Measurements from ENCODE around the gene SPTBN4.
A peak's percentile ranks its signal among the peaks of the same experiment; 100 is the strongest.
"Not testable (repeated sequence)": the region's sequence is repeated elsewhere in the genome, so short reads cannot be mapped to it uniquely, and the experiment has no call there.

SPTBN4 gene

GRCh38 chr19:40588926-40589569 lies 122.2 kb downstream of the SPTBN4 start:
- DNase-seq (ENCODE audit: low read depth) = no peak

- no peak for DNase-seq (ENCODE audit: low read depth)
These were observed 123.0 kb downstream of the SPTBN4 start for GRCh38 chr19:40589591-40590429.

DNA sequence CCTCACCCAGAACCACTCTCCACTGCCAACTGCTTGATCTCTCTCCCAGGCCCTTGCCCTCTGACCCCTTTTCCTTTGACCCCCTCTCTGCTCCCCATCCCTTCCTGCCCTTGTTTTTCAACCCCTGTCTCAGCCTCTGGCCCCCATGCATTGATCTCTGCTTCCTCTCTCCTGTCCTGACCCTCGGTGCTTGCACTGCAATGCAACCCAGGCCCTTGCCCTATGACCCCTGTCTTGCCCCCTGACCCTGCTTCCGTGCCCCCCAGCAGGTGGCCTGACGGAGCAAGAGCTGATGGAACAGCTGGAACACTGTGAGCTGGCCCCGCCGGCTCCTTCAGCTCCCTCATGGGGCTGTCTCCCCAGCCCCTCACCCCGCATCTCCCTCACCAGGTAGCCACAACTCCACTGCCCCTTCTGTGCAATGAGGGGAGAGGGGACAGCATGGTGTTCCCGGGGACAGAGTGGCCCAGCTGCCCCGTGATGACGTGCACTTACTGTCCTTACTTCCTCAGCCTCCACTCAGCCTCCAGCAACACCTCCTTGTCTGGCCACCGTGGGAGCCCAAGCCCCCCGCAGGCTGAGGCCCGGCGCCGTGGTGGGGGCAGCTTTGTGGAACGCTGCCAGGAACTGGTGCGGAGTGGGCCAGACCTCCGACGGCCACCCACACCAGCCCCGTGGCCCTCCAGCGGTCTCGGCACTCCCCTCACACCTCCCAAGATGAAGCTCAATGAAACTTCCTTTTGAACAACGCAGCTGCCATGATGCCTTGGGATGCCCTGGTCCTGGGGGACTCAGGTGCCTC lies 123.9 kb downstream of the SPTBN4 start:
- DNase-seq (ENCODE audit: low read depth) = no peak

DNA sequence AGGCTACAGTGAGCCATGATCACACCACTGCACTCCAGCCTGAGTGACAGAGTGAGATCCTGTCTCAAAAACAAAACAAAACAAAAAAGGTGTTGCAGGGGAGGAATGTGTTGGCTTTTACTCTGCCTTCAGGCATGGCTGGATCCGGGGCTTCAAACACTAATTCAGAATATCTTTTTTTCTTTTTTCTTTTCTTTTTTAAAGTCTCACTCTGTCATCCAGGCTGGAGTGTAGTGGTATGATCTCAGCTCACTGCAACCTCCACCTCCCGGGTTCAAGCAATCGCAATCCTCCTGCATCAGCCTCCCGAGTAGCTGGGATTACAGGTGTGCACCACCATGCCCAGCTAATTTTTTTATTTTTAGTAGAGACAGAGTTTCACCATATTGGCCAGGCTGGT lies 124.9 kb downstream of the SPTBN4 start:
- not testable (repeated sequence) for DNase-seq (ENCODE audit: low read depth)

DNA sequence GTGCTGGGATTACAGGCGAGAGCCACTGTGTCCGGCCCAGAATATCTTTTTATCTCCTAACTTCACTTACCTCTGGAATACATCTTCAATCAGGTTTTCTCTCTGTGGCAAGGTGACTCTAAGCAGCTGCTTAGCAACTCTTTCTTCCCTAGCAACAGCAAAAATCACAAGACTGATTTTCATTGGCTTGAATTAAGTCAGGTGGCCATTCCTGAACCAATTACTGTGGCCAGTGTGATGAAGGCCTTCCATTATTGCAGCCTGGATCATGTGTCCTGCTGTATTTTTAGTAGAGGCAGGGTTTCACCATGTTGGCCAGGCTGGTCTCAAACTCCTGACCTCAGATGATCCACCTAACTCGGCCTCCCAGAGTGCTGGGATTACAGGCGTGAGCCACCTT lies 125.4 kb downstream of the SPTBN4 start:
- no peak for DNase-seq (ENCODE audit: low read depth)

GRCh38 chr19:40594255-40594654 lies 127.5 kb downstream of the SPTBN4 start:
- DNase-seq (ENCODE audit: low read depth) = no peak

DNA sequence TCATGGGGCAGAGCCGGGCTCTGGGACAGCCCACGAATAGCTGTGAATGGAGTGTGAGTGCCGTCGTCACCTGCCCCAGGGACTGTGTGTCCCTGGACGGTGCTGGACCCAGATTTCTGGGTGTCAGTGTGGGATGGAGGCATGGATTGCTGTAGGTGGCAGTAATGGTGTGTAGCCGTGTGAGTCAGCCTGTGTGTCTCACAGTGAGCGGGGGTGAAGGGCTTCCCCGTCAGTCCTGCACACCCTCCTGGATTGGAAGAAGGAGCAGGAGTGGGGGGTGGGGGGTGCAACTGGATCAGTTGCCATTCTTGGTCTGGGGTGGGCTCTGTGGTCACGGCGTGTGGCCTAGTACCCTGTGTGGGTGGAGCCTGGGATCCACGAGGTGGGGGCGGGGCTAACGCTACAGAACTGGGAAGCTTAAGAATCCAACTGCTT lies 127.9 kb downstream of the SPTBN4 start:
- no peak for DNase-seq (ENCODE audit: low read depth)

GRCh38 chr19:40596608-40597328 lies 130.0 kb downstream of the SPTBN4 start:
- DNase-seq (ENCODE audit: low read depth) = no peak

DNA sequence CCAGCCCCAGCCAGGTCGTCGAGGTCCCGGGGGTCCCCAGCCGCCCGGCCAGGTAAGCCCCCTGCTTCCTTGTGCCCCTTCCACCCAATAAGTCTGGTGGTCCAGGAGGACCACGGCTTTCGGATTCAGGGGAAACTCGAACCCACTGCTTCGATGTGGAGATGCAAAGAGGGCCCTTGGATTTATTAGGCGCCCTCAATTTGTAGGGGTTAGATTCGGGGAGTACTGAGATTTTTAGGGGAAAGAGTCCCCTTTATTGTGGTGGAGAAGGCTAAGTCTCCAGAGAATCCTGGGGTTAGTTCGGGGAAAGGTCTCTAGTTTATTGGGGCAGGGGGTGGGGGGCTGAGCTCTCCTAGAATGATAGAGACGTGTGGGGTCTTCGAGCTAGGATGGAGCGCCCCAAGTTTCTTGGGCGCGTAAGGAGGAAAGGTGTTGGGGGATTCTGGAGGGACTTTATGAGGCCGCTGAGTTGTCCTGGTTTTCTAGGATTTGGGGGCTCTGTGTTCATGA lies 130.6 kb downstream of the SPTBN4 start:
- DNase-seq (ENCODE audit: low read depth) = no peak

GRCh38 chr19:40598121-40598917 lies 131.5 kb downstream of the SPTBN4 start:
- peak; percentile 48 for DNase-seq (ENCODE audit: low read depth)

DNA sequence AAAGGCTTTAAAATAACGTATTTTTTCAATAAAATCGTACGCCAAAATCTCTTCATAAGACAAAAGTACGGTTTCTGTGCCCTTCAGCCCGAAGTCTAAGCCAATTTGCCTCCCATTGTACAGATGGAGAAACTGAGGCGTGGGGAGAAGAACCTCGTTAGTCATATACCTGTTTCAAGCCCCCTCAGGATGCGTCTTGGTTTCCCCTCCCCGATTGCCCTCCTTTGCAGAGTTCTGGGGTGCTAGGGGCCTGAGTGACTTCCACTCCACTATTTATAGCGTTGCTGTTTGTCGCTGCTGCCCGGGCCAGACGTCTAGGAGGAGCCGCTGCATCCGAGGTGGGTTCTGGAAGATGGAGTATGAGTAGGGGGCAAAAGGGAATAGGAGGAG lies 132.1 kb downstream of the SPTBN4 start:
- DNase-seq (ENCODE audit: low read depth) = no peak

DNA sequence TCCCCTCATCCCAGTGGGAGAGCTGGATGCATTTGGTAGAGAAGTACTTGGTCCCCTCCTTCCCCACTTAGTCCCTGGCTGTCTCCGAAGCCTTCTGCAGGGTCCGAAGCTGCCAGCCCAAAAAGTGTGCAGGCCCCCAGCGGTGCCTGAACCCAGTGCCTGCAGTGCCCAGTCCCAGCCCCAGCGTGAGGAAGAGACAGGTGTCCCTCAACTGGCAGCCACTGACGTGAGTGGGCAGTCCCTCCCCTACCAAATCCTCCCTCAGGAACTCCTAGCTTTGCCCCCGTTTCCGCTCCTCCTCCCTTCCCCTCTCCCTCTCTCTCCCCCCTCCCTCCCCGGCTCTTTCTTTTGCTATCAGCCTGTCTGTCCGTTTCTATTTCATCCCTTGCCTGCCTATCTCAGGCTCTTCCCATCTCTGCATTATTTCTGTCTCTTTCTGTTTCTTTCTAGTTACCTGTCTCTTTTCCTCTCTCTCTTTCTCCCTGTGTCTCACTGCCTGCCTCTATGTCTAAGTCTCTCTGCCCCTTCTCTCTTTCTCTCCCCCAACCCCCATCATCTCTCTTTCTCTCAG lies 132.6 kb downstream of the SPTBN4 start:
- DNase-seq (ENCODE audit: low read depth) = no peak

DNA sequence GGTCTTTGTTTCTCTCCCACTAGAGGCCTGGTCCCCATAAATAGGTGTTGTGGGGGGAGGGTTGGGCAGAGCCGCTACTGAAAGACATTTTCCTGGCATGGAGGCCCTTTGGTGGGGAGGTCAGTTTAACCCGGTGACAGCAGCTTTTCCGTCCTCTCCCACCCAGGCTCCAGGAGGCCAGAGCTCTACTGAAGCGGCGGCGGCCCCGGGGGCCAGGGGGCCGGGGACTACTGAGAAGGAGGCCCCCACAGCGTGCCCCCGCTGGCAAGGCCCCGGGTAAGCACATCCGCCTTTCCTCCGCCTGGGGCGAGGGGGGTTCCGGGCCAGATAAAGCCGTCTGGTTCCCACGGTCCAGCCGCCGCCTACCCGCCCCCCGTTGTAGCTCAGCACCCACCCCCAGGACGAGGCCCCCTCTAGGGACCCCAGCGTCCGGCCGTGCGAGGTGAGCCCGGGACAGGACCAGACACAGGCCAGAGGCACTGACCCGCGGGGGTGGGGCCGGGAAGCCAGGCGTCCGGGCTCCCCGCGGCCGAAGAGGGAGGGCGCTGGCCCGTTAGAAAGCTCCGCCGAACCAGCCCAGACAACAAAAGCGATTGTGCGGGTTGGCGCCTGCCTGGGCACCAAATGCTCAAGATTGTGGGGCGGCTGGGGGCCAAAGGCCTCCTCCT lies 133.2 kb downstream of the SPTBN4 start:
- DNase-seq (ENCODE audit: low read depth) = no peak

GRCh38 chr19:40600570-40601133 lies 133.9 kb downstream of the SPTBN4 start:
- DNase-seq (ENCODE audit: low read depth) = no peak

DNA sequence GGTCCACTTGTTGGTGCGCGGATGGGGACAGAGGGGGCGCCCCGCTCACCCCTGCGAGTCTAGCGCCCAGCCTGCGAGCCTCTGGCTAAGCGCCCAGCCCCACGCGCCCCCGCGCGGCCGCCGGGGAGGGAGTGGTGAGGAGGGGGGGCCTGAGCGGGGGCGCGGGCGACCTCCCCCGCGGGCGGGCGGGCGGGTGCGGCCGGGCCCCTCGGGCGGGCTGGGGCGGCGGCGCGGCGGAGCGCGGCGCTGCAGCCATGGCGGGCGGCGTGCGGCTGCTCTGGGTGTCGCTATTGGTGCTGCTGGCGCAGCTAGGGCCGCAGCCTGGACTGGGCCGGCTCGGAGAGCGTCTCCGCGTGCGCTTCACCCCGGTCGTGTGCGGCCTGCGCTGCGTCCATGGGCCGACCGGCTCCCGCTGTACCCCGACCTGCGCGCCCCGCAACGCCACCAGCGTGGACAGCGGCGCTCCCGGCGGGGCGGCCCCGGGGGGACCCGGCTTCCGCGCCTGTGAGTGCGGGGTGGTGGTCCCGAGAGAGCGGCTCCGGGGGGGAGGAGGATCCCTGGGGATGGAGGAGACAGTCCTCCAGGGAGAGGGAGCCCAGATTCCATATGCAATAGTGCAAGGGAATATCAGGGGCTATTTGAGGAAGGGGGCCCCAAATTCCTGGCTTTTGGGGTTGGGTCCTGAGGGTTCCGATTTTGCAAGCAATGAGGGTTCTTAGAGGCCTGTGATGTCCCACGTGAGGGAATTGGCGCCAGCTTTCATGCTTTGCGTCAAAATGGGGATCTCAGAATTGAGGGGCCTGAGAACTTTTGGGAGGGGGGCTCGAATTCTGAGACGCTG lies 134.6 kb downstream of the SPTBN4 start, which contains the start of gene LTBP4:
Gene LTBP4, plus strand, starts transcription at position 236 of the 841 bp plus-strand sequence. Its CDS starts 19 bp downstream, at position 255.
- no peak for DNase-seq (ENCODE audit: low read depth)

- DNase-seq (ENCODE audit: low read depth) = no peak
These were observed 136.2 kb downstream of the SPTBN4 start for GRCh38 chr19:40603071-40603388.

DNA sequence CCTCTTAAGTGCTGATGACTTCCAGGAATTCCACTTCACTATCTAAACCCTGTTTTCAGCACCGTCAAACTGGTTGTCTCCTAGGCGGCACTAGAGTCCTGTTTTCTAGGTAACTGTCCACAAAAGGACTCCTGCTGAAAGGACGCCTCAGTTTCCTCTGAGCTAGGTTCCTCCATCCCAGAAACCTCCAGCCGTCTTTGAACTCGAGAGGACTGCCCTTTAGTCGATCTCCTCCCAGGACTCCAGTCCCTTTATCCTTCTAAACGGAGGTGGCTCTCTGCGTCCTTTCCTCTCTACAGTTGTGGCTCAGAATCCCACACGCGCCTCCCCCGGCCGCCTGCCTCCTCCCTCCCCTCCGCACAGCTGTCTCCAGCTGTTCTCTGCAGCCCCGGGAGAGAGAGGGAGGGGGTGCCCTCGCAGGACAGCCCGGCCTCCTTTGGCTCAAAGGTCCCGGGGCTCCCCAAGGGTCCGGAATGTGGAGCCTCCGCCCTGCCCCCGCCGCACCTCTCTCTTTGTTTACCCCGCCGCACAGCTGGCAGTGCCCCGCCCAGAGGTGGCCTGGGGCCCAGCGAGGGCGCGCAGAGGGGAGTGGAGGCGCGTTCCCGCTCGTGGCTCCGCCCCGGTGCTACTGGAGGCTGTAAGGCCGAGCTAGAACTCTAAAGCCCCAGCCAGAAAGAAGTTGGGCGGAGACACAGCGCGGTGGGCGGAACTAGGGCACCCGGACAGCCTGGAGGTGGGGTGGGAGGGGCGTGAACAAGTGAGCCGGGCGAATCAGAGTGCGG lies 136.8 kb downstream of the SPTBN4 start:
- DNase-seq (ENCODE audit: low read depth) = peak; percentile 76

GRCh38 chr19:40604171-40604646 lies 137.4 kb downstream of the SPTBN4 start:
- no peak for DNase-seq (ENCODE audit: low read depth)

Measured in GM04504 (cell line).